ENCODE data around the gene SEMA4B. TPM values are rescaled to one million over a fixed set of nuclear protein-coding genes. Genes with fewer than 3 reads are reported as not detected.
A peak's percentile ranks its signal among the peaks of the same experiment; 100 is the strongest.

SEMA4B gene
- total RNA-seq, 2 experiments from 2014 or later, result 6.8 to 8.6 TPM

DNA sequence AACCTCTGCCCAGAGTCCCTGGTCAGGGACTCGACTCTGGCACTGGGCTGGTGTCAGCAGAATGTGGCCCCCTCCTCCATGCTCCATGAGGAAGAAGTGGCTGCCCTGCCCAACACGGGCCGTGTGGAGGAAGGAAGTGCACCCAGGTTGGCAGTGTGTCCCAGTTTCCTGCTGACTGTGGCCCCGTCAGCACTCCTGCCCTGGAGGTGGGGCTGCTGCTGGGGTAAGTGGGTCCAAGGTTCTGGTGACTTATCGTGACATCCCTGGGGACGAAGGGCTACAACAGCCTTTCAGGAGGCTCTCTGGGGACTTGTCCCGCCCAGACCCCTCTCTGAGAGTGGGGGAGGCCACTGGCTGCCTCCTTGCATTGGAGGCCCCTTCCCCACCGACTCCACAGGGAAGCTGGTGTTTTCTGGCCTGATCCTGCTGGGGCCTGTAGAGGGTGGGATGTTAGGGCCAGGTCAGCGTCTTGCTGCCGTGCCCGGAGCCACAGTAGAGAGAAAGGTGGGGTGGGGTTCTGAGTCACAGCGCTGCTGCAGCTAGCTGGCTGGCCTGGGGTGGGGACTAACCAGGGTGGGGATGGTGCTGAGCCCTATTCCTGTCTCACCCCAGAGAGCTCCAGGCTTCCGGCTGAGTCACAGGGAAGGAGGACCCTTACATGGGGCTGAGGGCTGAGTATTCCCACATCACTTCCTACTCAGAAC, 10.5 kb downstream of the SEMA4B start:
- Mint-ChIP-seq H3K9me3 (no peaks in the 10 kb centered on the region), H3K4me1 (ENCODE audit: low read depth) (peaks cover 22% of the 10 kb centered on the region), H3K36me3 (ENCODE audit: low read depth) (no peaks in the 10 kb centered on the region), H3K4me3 (no peak overlapping the region), H3K27me3 (ENCODE audit: low read depth) (no peaks in the 10 kb centered on the region), H3K27ac (no peak overlapping the region)
- no peak for DNase-seq
- intact Hi-C loops (cut with micrococcal nuclease), result no loop called here
- CTCF ChIA-PET, result interaction anchor here (0.6 kb wide), 1 partner anchor 239 kb away, joined by 3 read pairs; no protein-coding TSS in a partner anchor

GRCh38 chr15:90212221-90213098, 11.3 kb downstream of the SEMA4B start:
- Mint-ChIP-seq H3K27ac (no peak overlapping the region), H3K27me3 (ENCODE audit: low read depth) (no peaks in the 10 kb centered on the region), H3K4me3 (no peak overlapping the region), H3K36me3 (ENCODE audit: low read depth) (no peaks in the 10 kb centered on the region), H3K4me1 (ENCODE audit: low read depth) (peaks cover 21% of the 10 kb centered on the region), H3K9me3 (no peaks in the 10 kb centered on the region)
- intact Hi-C loops (cut with micrococcal nuclease), result no loop called here
- DNase-seq, result no peak
- CTCF ChIA-PET, result interaction anchor here (1.3 kb wide), 1 partner anchor 10 kb away, joined by 4 read pairs; no protein-coding TSS in a partner anchor

GRCh38 chr15:90213122-90213817, 12.1 kb downstream of the SEMA4B start:
- Mint-ChIP-seq H3K4me1 (ENCODE audit: low read depth) (peaks cover 21% of the 10 kb centered on the region), H3K27me3 (ENCODE audit: low read depth) (no peaks in the 10 kb centered on the region), H3K36me3 (ENCODE audit: low read depth) (no peaks in the 10 kb centered on the region), H3K4me3 (no peak overlapping the region), H3K9me3 (no peaks in the 10 kb centered on the region), H3K27ac (no peak overlapping the region)
- DNase-seq, result peak; percentile 28
- CTCF ChIA-PET, result interaction anchor here (1.3 kb wide), 1 partner anchor 9 kb away, joined by 4 read pairs; no protein-coding TSS in a partner anchor
- intact Hi-C loops (cut with micrococcal nuclease), result no loop called here

- peaks cover 22% of the 10 kb centered on the region for H3K4me1 Mint-ChIP-seq (ENCODE audit: low read depth)
- no peak overlapping the region for H3K27ac Mint-ChIP-seq
- no peak overlapping the region for H3K4me3 Mint-ChIP-seq
- CTCF ChIA-PET, result interaction anchor here (1.1 to 1.4 kb wide), 3 partner anchors 9 to 19 kb away, joined by 3 to 4 read pairs (median 4); no protein-coding TSS in a partner anchor
- no peaks in the 10 kb centered on the region for H3K36me3 Mint-ChIP-seq (ENCODE audit: low read depth)
- H3K27me3 Mint-ChIP-seq (ENCODE audit: low read depth), result no peaks in the 10 kb centered on the region
- no peaks in the 10 kb centered on the region for H3K9me3 Mint-ChIP-seq
- DNase-seq, result no peak
- intact Hi-C loops (cut with micrococcal nuclease), result no loop called here
Measured at GRCh38 chr15:90213818-90214204, 12.7 kb downstream of the SEMA4B start.

GRCh38 chr15:90214553-90215196, 13.5 kb downstream of the SEMA4B start:
- Mint-ChIP-seq H3K9me3 (no peaks in the 10 kb centered on the region), H3K4me3 (no peak overlapping the region), H3K27me3 (ENCODE audit: low read depth) (no peaks in the 10 kb centered on the region), H3K4me1 (ENCODE audit: low read depth) (peaks cover 16% of the 10 kb centered on the region), H3K36me3 (ENCODE audit: low read depth) (no peaks in the 10 kb centered on the region), H3K27ac (no peak overlapping the region)
- intact Hi-C loops (cut with micrococcal nuclease), result no loop called here
- DNase-seq, result no peak
- CTCF ChIA-PET, result interaction anchor here (0.6 to 1.4 kb wide), 5 partner anchors 10 to 266 kb away, joined by 3 to 6 read pairs (median 4); partner anchors contain the start of gene SEMA4B

DNA sequence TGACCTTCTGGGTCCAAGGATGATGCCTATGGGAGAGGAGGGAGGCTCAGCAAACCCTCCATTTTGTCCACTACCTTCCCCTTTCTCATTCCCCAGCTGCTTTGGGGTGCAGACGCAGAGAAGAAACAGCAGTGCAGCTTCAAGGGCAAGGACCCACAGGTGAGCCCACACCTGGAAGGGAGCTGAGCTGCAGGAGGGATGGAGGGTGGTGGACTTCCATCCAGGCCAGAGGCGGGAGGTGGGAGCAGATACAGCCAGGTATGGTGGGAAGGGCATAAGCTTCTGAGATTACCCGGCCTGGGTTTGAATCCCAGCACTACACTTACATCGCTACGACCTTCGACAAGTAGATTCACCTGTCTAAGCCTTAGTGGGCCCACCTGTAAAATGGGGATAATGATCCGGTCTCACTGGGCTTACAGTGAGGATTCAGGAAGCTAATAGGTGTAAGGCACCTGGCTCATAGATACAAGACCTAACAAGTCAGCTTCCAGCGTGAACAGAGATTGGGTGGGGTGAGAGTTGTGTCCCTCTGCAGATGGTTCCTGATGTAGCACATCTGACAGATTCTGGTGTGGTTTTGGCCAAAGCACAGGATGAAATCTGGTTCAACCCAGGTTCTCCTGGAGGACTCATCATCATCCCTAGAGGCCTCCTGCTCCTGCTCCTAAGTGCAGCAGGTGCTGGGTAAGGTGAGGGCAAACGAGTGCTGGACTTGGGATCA, 16.7 kb downstream of the SEMA4B start:
- Mint-ChIP-seq H3K4me3 (no peak overlapping the region), H3K9me3 (no peaks in the 10 kb centered on the region), H3K27ac (no peak overlapping the region), H3K36me3 (ENCODE audit: low read depth) (no peaks in the 10 kb centered on the region), H3K27me3 (ENCODE audit: low read depth) (no peaks in the 10 kb centered on the region), H3K4me1 (ENCODE audit: low read depth) (peaks cover 11% of the 10 kb centered on the region)
- no peak for DNase-seq
- CTCF ChIA-PET, result interaction anchor here (0.6 to 2.5 kb wide), 10 partner anchors 9 to 447 kb away, joined by 3 to 8 read pairs (median 4); partner anchors contain the start of gene SEMA4B
- intact Hi-C loops (cut with micrococcal nuclease), result no loop called here

DNA sequence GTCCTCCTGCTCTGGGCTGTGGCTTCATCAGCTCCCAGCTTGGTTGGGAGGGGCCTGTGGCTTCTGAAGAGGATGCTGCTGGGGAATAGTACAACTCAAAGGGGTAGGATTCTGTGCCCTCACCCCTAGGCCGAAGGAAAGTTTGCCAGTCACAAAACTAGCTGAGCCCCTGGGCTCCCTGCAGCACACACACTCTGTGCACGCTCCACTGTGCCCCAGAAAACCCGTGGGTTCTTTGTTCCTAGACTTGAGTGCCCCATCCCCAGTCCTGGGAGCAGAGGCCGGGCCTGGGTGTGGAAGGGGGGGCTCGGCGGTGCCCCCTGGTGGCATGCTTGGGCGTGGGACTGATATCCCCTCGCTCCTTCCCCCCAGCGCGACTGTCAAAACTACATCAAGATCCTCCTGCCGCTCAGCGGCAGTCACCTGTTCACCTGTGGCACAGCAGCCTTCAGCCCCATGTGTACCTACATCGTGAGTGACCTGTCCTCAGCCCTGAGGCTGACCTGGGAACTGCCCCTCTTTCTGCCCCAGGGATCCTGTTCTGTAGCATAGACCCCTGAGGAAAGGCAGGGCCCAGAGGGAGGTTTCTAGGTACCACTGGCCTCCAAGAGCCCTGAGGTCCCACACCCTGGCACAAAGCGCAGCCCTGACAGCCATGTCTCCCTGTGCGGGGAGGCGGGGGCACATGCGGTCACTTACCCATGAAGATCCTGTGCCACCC, 18.5 kb downstream of the SEMA4B start:
- Mint-ChIP-seq H3K4me3 (no peak overlapping the region), H3K27me3 (ENCODE audit: low read depth) (no peaks in the 10 kb centered on the region), H3K27ac (no peak overlapping the region), H3K4me1 (ENCODE audit: low read depth) (peaks cover 2% of the 10 kb centered on the region), H3K36me3 (ENCODE audit: low read depth) (no peaks in the 10 kb centered on the region), H3K9me3 (no peaks in the 10 kb centered on the region)
- intact Hi-C loops (cut with micrococcal nuclease), result no loop called here
- CTCF ChIA-PET, result interaction anchor here (0.7 to 2.6 kb wide), 12 partner anchors 11 to 602 kb away, joined by 3 to 8 read pairs (median 3); partner anchors contain the start of gene SEMA4B
- DNase-seq, result peak; percentile 55

GRCh38 chr15:90221246-90221900, 20.2 kb downstream of the SEMA4B start:
- no peaks in the 10 kb centered on the region for H3K9me3 Mint-ChIP-seq
- peak; percentile 58 for DNase-seq
- CTCF ChIA-PET, result interaction anchor here (0.6 to 2.6 kb wide), 22 partner anchors 12 to 356 kb away, joined by 3 to 18 read pairs (median 4); partner anchors contain the start of gene CIB1
- no peak overlapping the region for H3K27ac Mint-ChIP-seq
- no peaks in the 10 kb centered on the region for H3K27me3 Mint-ChIP-seq (ENCODE audit: low read depth)
- no peaks in the 10 kb centered on the region for H3K36me3 Mint-ChIP-seq (ENCODE audit: low read depth)
- no peak overlapping the region for H3K4me3 Mint-ChIP-seq
- intact Hi-C loops (cut with micrococcal nuclease), result loop anchor here (1.0 kb wide), 1 partner anchor 78 kb away; no protein-coding TSS in a partner anchor
- peaks cover 2% of the 10 kb centered on the region for H3K4me1 Mint-ChIP-seq (ENCODE audit: low read depth)

DNA sequence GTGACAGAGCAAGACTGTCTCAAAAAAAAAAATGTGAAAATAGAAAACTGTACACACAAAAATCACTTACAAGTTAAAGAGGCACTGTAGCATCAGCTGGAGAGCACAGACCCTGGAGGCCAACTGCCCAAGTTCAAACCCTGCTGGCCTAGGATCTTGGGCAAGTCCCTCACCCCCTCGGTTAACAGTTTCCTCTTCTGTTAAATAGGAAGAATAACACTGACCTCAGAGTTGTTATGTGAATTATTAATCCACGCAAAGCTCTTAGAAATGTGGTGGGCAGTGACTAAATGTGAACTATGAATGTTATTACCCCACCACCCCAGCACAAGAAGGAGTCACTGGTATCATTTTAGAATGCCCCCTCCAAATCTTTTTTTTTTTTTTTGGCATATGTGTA, 21.4 kb downstream of the SEMA4B start:
- intact Hi-C loops (cut with micrococcal nuclease), result no loop called here
- Mint-ChIP-seq H3K36me3 (ENCODE audit: low read depth) (peaks cover 2% of the 10 kb centered on the region), H3K27me3 (ENCODE audit: low read depth) (no peaks in the 10 kb centered on the region), H3K4me3 (no peak overlapping the region), H3K9me3 (no peaks in the 10 kb centered on the region), H3K27ac (no peak overlapping the region), H3K4me1 (ENCODE audit: low read depth) (peaks cover 2% of the 10 kb centered on the region)
- no peak for DNase-seq
- CTCF ChIA-PET, result interaction anchor here (0.6 to 1.9 kb wide), 7 partner anchors 9 to 71 kb away, joined by 3 to 18 read pairs (median 4); partner anchors contain the start of gene CIB1

DNA sequence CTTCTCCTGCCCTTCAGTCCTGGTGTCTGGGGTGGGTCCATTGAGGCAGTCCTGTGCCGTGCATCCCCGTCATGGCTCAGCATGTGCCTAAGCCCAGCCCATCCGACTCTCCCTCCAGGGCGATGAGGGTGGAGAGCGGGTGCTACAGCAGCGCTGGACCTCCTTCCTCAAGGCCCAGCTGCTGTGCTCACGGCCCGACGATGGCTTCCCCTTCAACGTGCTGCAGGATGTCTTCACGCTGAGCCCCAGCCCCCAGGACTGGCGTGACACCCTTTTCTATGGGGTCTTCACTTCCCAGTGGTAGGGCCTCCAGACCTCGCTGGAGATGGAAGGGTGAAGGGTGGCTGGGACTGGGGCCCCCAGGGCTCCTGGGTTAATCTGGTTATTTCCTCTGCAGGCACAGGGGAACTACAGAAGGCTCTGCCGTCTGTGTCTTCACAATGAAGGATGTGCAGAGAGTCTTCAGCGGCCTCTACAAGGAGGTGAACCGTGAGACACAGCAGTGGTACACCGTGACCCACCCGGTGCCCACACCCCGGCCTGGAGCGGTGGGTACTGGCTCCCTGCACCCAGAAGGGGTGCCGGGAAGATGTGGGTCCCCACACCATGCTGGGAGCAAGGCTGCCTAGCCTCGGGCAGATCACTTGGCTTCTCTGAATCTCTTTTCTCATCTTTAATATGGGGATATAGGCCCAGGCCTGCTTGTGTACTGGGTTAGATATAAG, 22.5 kb downstream of the SEMA4B start:
- Mint-ChIP-seq H3K27me3 (ENCODE audit: low read depth) (no peaks in the 10 kb centered on the region), H3K4me1 (ENCODE audit: low read depth) (peaks cover 2% of the 10 kb centered on the region), H3K4me3 (no peak overlapping the region), H3K27ac (no peak overlapping the region), H3K36me3 (ENCODE audit: low read depth) (peaks cover 2% of the 10 kb centered on the region), H3K9me3 (no peaks in the 10 kb centered on the region)
- DNase-seq, result no peak
- intact Hi-C loops (cut with micrococcal nuclease), result no loop called here
- CTCF ChIA-PET, result interaction anchor here (1.3 to 1.4 kb wide), 2 partner anchors 9 to 10 kb away, joined by 4 to 6 read pairs; no protein-coding TSS in a partner anchor

Data from activated naive CD4-positive, alpha-beta T cell treated with anti-CD3 and anti-CD28 coated beads for 36 hours (primary cell).